Stimulated activated naive CD8-positive, alpha-beta T cell treated with anti-CD3 and anti-CD28 coated beads, Interleukin-15, amount 100 ng/mL, for 72 hours (primary cell): Measurements from ENCODE around the gene NPTX2.

Experiments used
- ATAC-seq: fragments of 150-1000 bp; cut with Tn5 transposase; 2 replicates; pipeline ENCODE4 v1.10.0; 2021; ENCODE audit warnings: mild to moderate bottlenecking, moderate library complexity
- DNase-seq, 2 donors: peaks; one replicate each; pipeline ENCODE4 v3.0.0; 2021 to 2022
- H3K27ac Mint-ChIP-seq, 2 donors: one replicate each; pipeline ENCODE4 v1.8.0; 2022; ENCODE audit warnings: mild to moderate bottlenecking in 2 of 2, mixed read lengths in 2 of 2, moderate library complexity in 2 of 2
- H3K27me3 Mint-ChIP-seq: one replicate; pipeline ENCODE4 v1.8.0; 2022; ENCODE audit warnings: mixed read lengths
- H3K4me1 Mint-ChIP-seq: one replicate; pipeline ENCODE4 v1.8.0; 2022; ENCODE audit warnings: mild to moderate bottlenecking, mixed read lengths
- H3K4me3 Mint-ChIP-seq, 2 donors: one replicate each; pipeline ENCODE4 v1.8.0; 2022; ENCODE audit warnings: mild to moderate bottlenecking in 2 of 2, mixed read lengths in 2 of 2, moderate library complexity in 1 of 2
- H3K9me3 Mint-ChIP-seq, 2 donors: one replicate each; pipeline ENCODE4 v1.8.0; 2022; ENCODE audit warnings: mixed read lengths in 2 of 2

The NPTX2 gene

GRCh38 chr7:98602755-98603398 lies 14.2 kb upstream of the NPTX2 start:
- ATAC-seq (no peak), DNase-seq (no peak)
- no peaks in the 10 kb centered on the region for H3K9me3 Mint-ChIP-seq
- H3K4me1 Mint-ChIP-seq: no peaks in the 10 kb centered on the region
- no peaks in the 10 kb centered on the region for H3K27me3 Mint-ChIP-seq
- no peak overlapping the region for H3K4me3 Mint-ChIP-seq
- no peak overlapping the region for H3K27ac Mint-ChIP-seq

GRCh38 chr7:98603399-98603788 lies 13.7 kb upstream of the NPTX2 start:
- H3K27me3 Mint-ChIP-seq: no peaks in the 10 kb centered on the region
- DNase-seq (no peak), ATAC-seq (no peak)
- no peak overlapping the region for H3K27ac Mint-ChIP-seq
- H3K9me3 Mint-ChIP-seq: no peaks in the 10 kb centered on the region
- H3K4me1 Mint-ChIP-seq: no peaks in the 10 kb centered on the region
- H3K4me3 Mint-ChIP-seq: no peak overlapping the region

GRCh38 chr7:98613601-98614425 lies 3.3 kb upstream of the NPTX2 start:
- Mint-ChIP-seq H3K27ac (no peak overlapping the region), H3K9me3 (peaks cover 9 to 14% of the 10 kb centered on the region in 2 donors), H3K4me3 (no peak overlapping the region), H3K27me3 (peaks cover 59% of the 10 kb centered on the region), H3K4me1 (no peaks in the 10 kb centered on the region)
- ATAC-seq (no peak), DNase-seq (no peak)

- Mint-ChIP-seq H3K9me3 (peaks cover 0 to 4% of the 10 kb centered on the region in 2 donors), H3K27me3 (peaks cover 68% of the 10 kb centered on the region), H3K4me1 (peaks cover 5% of the 10 kb centered on the region), H3K4me3 (no peak overlapping the region), H3K27ac (no peak overlapping the region)
- DNase-seq (no peak), ATAC-seq (no peak)
Observed at GRCh38 chr7:98616381-98617050, 569 bp upstream of the NPTX2 start.

- Mint-ChIP-seq H3K4me3 (peak overlapping the region in 1 of 2 donors; percentile 38), H3K4me1 (peaks cover 5% of the 10 kb centered on the region), H3K27ac (no peak overlapping the region), H3K9me3 (peaks cover 0 to 4% of the 10 kb centered on the region in 2 donors), H3K27me3 (peaks cover 79% of the 10 kb centered on the region)
- ATAC-seq: no peak
- DNase-seq: no peak
Observed at GRCh38 chr7:98617960-98618418, 904 bp downstream of the NPTX2 start.

GRCh38 chr7:98618786-98619185 lies 1.7 kb downstream of the NPTX2 start:
- Mint-ChIP-seq H3K27me3 (peaks cover 74% of the 10 kb centered on the region), H3K4me3 (no peak overlapping the region), H3K4me1 (peaks cover 5% of the 10 kb centered on the region), H3K9me3 (peaks cover 0 to 1% of the 10 kb centered on the region in 2 donors), H3K27ac (no peak overlapping the region)
- ATAC-seq: no peak
- DNase-seq: no peak

- no peak overlapping the region for H3K4me3 Mint-ChIP-seq
- peaks cover 5% of the 10 kb centered on the region for H3K4me1 Mint-ChIP-seq
- ATAC-seq (no peak), DNase-seq (no peak)
- H3K27me3 Mint-ChIP-seq: peaks cover 71% of the 10 kb centered on the region
- no peaks in the 10 kb centered on the region for H3K9me3 Mint-ChIP-seq
- no peak overlapping the region for H3K27ac Mint-ChIP-seq
Observed at GRCh38 chr7:98619450-98620321, 2.6 kb downstream of the NPTX2 start.

- peaks cover 52% of the 10 kb centered on the region for H3K27me3 Mint-ChIP-seq
- DNase-seq (no peak), ATAC-seq (no peak)
- H3K4me1 Mint-ChIP-seq: peaks cover 5% of the 10 kb centered on the region
- no peaks in the 10 kb centered on the region for H3K9me3 Mint-ChIP-seq
- H3K27ac Mint-ChIP-seq: no peak overlapping the region
- no peak overlapping the region for H3K4me3 Mint-ChIP-seq
Observed at GRCh38 chr7:98621573-98622482, 4.7 kb downstream of the NPTX2 start.

- peaks cover 5% of the 10 kb centered on the region for H3K4me1 Mint-ChIP-seq
- H3K27me3 Mint-ChIP-seq: peaks cover 56% of the 10 kb centered on the region
- H3K27ac Mint-ChIP-seq: no peak overlapping the region
- H3K9me3 Mint-ChIP-seq: no peaks in the 10 kb centered on the region
- no peak overlapping the region for H3K4me3 Mint-ChIP-seq
- DNase-seq: no peak
- ATAC-seq: no peak
Observed at GRCh38 chr7:98622926-98623325, 5.8 kb downstream of the NPTX2 start.

GRCh38 chr7:98624846-98625420 lies 7.8 kb downstream of the NPTX2 start:
- Mint-ChIP-seq H3K4me3 (no peak overlapping the region), H3K4me1 (no peaks in the 10 kb centered on the region), H3K9me3 (no peaks in the 10 kb centered on the region), H3K27me3 (peaks cover 50% of the 10 kb centered on the region), H3K27ac (no peak overlapping the region)
- DNase-seq: no peak
- peak; percentile 19 for ATAC-seq

GRCh38 chr7:98626460-98627412 lies 9.7 kb downstream of the NPTX2 start:
- peak; percentile 41 for ATAC-seq
- Mint-ChIP-seq H3K27me3 (peaks cover 34% of the 10 kb centered on the region), H3K9me3 (peaks cover 2 to 7% of the 10 kb centered on the region in 2 donors)

GRCh38 chr7:98627413-98627790 lies 10.3 kb downstream of the NPTX2 start:
- peaks cover 8 to 13% of the 10 kb centered on the region in 2 donors for H3K9me3 Mint-ChIP-seq
- H3K27me3 Mint-ChIP-seq: peaks cover 28% of the 10 kb centered on the region
- no peak overlapping the region for H3K4me3 Mint-ChIP-seq
- DNase-seq (no peak), ATAC-seq (peak; percentile 4)
- H3K27ac Mint-ChIP-seq: no peak overlapping the region
- no peaks in the 10 kb centered on the region for H3K4me1 Mint-ChIP-seq

More at GRCh38 chr7:98626460-98627412, 9.7 kb downstream of the NPTX2 start:
- Mint-ChIP-seq H3K4me1 (no peaks in the 10 kb centered on the region), H3K4me3 (no peak overlapping the region), H3K27ac (no peak overlapping the region)
- no peak for DNase-seq

GRCh38 chr7:98628418-98628817 lies 11.3 kb downstream of the NPTX2 start:
- DNase-seq (no peak), ATAC-seq (no peak)
- Mint-ChIP-seq H3K9me3 (peaks cover 9 to 15% of the 10 kb centered on the region in 2 donors), H3K27me3 (peaks cover 26% of the 10 kb centered on the region), H3K27ac (no peak overlapping the region), H3K4me1 (no peaks in the 10 kb centered on the region), H3K4me3 (no peak overlapping the region)
